Medulla oblongata (tissue), 1 donor: ENCODE results near the gene CEMIP.

ENCODE experiments used
- DNase-seq: peaks from one replicate; pipeline ENCODE4 v3.0.0-alpha.2; 2015; ENCODE audit errors: extremely low spot score

The CEMIP gene

DNA sequence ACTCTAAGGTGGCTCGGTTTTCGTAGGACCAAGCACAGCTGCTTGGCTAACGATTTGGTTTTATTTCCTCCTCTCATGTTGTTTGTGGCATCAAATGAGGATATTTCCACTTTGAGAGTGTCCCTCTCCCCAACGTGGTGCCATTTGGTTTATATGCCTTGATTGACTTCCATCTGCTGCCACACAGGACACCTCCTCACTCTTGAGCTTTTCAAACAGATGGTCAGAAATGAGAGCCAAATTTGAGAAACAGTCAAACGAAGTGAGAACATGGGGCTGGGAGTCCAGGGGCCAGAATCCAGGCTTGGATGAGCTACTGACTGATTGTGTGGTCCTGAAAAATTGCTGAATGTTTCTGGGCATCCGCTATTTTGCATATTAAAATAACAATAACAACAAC lies 43.5 kb downstream of the CEMIP start:
- DNase-seq = no peak

DNA sequence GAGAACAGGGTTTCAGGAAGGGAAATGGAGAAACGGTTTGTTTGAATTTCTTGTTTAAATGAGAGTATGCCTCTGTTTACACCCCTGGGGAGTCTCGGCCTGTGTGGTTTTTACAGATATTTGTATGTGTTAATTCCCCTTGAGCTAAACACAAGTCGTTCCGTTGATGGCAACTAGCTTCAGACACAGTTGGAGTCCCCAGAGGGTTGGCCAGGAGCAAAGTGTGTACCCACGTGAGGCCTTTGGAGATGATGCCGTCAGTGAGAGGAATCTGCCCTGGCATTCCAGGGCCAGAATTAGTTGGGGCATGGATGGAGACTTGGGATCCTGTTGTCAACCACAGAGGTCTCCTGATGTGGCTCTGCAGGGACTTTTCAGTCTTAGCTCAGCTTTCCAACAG lies 44.0 kb downstream of the CEMIP start:
- DNase-seq = no peak

DNA sequence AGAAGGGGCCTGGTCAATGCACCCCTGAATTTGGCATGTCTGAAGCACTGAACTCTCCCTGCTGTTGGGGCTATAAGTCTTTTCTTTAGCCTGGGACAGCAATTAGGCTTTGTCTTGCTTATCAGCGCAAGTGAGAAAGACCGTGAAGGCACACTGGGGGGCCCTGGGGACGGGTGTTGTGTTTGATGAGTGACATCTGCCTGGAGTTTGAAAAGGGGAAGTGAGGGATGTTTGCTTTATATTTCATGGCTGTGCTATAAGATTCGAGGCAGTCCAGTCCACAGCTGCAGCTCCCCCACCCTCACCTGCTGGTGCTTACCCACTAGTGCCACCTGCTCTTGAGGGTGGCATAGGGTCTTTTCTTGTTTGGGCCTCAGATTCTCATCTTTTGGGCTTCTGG lies 44.8 kb downstream of the CEMIP start:
- no peak for DNase-seq

DNA sequence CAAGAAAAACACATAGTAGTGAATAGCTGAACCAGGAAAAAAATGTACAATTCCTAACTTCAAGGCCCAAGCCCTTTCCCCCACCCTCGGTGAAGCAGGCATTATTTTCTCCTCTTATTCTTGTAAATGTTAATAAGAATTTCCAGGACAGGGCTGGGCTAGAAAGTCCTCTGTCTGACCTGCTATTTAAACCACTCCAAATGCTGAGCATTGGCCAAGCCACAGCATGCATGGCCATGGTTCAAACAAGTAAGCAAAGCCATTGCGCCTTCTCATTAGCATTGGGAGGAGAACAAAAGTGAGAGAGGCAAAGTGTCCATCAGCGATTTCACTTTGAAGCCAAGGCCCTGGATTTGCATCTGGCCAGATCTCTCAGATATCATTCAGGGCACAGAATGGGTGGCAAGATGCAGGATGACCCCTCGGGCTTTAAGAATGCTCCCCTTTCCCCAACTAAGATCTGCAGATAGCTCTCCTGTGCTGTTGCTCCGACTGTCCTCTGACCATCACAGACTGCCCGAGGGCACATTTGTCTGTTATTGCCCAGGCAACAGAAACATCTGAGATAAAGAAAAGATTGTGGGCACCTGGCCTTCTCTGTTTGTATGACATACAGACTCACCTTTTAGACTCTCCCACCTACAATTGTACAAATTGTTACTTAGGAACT lies 46.3 kb downstream of the CEMIP start:
- peak; percentile 37 for DNase-seq

DNA sequence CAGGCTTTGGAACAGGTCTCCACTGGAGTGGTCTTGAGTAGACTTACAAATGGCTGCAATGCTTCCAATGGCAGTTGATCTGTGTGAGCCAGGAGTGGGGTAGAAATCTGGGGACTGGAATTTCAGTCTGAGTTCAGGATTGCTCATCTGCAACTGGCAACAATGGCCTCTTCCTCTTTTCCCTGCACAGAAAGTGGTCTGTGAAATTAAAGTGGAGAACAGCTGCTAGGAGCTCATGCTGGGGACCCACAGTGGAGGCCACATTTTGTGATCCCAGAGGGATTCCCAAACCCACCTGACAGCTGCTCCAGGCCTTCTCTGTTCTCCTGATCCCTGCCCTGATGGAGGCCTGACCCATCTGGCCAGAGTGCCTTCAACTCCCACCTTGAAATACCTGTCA lies 49.6 kb downstream of the CEMIP start:
- no peak for DNase-seq

DNA sequence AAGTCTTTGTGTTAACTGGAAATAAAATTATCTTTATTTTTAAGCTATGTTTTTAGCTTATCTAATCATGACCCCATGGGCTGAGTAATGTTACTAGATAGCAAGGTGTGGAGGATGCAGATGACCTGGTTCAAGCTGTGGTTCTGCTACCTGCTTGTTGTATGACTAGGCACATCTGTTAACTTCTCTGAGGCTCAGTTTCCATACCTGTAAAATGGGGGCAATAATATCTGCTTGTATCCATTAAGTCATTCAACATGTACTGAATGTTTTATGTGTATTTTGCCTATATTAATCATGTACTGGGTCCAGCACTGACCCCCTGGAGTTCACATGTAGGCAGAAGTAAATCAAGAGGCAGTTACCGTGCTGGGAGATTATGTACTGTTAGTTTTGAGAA lies 51.5 kb downstream of the CEMIP start:
- no peak for DNase-seq

DNA sequence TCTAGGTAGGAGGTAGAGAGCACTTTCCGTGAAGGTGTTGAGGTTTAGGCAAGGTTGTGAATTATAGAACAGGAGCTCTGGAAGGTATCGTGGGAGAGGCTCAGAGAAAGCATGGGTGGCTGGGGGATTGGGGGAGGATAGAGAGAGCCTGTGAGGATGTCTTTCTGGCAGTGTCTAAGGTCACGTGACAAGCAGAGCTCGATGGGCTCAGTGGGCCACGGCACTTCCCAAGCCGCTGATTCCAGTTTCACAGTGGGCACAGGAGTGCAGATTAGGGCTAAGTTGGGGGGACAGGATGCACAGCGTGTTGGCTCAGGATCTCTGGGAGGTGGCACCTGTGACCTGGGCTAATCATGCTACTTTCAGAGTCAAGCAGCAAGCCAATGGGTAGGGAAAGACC lies 52.0 kb downstream of the CEMIP start:
- no peak for DNase-seq

DNA sequence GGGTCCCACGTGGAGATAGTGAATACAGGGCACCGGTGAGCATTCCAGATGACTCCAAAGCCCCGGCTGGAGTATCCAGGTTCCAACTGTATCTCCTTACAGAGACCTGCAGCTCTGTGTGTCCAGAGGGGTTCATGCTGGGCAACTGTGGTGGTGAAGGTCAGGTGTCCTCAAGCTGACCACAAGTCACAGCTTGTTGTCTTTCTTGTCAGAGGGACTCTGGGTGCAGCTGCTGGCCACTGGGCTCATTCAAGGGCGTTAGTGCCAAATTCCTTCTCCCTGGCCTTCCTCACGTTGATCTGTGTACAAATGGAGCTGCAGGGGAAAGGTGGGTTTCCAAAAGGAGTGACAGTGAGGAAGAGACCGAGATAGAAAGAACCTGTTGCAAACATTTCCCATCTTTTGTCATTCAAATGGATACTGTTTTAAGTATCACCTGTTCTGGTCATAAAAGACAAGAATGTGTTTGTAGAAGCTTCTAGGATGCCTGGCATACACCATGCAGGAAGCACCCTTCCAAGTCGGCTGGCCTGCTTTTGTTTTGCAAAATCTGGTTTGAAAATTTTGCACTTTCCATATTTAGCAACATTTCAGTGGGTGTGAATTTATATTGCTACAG lies 52.5 kb downstream of the CEMIP start:
- DNase-seq = no peak

DNA sequence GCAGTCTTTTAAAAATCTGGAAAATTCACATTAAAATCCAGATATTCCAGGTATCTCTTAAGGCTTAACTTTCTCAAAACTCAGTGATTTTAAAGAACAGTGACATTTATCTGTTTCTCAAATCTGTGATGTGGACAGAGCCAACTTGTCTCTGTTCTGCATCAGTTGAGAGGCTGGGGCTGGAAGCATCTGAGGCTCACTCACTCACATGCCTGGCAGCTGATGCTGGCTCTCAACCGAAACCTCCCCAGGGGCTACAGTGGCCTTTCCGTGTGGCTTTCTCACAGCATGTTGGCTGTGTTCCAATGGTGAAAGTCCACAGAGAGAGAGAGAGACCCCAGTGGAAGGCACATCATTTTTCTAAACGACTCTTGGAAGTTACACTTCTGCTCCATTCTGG lies 53.5 kb downstream of the CEMIP start:
- DNase-seq = no peak

DNA sequence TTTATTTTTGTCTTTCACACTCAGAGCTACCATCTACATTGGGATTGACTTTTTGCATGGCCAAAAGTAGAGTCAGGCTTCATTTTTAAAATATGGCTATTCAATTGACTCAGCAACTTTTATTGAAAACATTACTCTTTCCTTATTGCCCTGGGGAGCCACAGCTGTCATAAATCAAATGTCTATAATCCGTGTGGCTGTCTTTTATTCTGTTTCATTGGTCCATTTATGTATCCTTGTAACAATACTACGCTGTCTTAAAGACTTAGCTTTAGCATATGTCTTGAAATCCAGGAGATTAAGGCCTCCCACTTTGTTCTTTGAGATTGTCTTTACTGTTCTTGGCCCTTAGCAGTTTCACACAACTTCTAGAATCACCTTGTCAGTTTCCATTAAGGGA lies 55.2 kb downstream of the CEMIP start:
- no peak for DNase-seq

DNA sequence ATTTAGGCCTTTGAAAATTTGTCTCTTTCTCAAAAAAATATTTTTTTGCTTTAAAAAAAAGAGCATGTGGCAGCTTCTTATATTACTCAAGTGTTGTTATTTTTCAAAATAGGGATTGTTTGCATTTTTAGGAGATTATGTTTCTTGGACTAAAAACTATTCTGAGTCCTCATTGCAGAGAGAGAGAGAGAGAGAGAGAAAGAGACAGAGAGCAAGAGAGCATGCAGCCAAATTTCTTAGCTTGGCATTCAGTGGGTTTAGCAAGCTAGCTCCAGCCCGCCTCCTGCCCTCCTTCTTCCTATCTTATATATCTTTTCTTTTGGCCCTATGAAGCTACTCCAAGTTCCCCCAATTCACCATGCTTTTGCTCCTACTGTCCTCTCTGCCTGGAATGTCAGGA lies 55.7 kb downstream of the CEMIP start:
- DNase-seq = no peak

DNA sequence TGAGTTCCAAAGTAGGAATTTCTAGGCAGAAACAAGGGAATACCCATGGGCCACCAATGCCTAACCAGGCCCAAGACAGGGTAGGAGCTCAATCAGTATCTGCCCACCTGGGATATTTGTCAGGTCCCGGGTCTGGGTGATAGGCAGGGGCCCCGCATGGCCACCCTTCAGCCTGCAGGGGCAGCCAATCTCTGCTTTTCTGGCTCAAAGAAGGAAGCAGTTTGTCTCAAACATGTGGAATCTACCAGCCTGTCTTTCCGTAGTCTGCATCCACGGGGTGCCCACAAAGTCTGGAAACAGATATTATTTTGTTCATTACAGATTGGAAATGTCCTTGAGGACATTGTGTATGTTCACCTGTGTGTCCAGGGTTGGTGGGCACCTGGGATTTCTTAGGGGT lies 56.2 kb downstream of the CEMIP start:
- DNase-seq = no peak

DNA sequence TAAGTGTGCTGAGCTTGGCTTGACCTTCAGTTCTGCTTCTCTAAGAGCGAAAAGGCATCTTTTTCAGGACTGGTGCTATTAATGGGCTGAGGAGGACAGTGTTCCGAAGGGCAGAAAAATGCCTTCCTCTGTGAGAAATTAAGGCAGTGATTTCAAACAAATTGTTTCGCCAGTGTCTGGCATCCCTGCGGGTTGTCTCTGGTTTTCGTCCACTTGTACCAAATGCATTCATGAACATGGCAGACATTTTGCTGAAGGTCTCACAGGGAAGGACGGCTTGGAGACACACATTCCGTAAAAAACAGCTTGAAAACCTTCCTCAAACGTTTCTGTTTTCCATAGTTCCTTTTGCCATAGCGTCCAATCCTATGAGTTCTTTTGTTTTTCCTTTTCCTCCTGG lies 57.1 kb downstream of the CEMIP start:
- DNase-seq = no peak

DNA sequence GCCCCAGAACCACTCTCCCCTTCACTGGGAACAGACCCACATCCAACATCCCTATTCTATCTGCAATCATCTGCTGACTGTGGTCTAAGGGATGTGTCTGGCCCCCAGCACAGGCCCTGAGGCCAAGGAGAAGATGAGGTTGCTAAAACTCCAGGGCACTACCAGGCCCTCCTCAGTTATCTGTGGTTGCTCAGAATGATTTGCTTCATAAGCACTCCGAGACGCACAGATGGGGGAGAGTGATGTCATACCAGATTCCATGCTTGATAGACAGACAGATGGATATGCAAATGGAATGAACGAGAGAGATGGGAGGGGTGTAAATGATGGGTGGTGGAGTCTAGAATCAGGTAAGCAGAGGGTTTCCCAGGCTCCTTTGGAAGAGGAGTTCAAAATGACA lies 57.8 kb downstream of the CEMIP start:
- DNase-seq = no peak

DNA sequence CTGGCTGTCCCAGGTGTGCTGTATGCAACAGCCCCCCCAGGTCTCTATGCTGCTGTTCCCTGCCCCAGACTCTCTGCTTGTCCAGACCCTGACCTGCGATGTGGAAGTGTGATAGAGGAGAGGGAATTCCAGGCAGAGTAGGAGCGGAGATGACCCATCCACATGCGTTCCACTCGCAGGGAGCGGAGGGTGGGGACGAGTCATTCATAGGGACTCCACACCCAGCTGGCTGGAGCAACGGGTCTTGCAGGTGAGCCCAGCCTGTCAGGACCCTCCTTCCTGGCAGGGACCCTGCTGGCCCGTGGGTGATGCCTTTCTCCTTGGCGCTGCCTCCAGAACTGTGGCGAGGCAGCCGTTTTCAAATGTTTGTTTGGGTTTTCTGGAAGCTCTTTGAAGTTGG lies 58.8 kb downstream of the CEMIP start:
- no peak for DNase-seq

DNA sequence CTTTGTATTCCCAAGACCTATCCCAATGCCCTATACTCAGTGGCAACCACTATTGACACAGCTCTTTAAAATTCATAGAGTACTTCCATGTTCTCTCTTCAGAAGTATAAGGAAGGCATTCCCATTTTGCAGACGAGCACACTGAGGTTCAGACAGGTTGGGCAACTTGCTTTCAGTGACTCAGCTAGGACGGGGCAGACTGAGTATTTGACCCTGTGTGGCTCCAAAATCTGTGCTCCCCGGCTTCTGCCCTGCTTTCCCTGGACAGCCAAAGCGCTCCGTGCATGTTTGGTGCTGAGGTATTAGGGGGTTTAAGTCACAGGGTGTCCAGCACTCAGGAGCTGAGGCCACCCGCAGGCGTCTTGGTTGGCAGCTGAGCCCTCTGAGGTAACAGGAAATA lies 59.5 kb downstream of the CEMIP start:
- no peak for DNase-seq

DNA sequence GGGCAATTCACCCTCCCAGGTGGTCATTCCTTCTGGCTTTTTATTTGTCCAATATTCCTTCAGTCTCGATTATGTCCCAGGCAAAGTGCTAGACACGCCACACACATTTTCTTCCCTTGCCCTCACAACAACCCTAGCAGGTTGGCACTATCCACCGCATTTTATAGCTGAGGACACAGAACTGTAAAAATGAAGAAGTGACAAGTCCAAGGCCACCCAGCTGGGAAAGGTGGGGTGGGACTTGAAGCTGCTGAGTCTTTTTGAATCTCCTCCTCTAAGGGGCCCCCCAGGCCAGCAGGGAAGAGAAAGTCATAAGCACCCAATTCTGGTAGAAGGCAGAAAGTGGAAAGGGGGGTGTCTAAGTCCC lies 60.6 kb downstream of the CEMIP start:
- no peak for DNase-seq

DNA sequence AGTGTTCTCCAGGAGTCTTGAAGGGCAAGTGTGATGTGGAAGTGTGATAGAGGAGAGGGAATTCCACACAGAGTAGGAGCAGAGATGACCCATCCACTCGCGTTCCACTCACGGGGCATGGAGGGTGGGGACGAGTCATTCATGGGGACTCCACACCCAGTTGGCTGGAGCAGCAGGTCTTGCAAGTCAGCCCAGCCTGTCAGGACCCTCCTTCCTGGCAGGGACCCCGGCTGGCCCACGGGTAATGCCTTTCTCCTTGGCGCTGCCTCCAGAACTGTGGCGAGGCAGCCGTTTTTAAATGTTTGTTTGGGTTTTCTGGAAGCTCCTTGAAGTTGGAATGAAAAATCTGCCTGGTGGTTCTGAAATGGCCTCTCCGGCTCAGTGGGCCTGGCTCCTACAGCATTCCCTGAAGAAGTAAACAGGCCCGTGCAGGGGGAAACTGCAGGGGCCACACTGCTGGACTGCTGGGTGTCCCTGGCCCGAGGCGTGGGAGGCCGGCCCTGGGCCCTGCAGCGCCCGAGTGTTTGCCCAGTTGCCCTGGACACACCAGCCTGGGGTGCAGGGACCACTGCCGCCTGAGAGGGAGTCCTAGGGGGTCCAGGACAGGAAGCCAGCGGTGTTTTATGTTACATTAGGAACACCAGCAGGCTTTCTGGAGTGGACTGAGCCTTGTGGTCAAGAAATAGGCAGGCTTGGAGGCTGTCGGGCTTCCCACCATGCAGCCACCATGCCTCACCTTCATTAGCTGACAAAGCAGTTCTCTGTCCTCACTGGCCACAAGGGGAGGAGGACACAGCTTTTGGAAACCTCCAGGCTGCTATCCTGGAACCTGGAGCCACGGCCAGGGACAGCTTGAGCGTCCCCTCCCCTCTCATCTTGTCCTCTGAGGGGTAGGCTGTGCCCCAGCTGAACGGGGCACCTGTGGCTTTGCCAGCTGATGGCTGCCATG lies 61.3 kb downstream of the CEMIP start:
- peak; percentile 24 for DNase-seq

DNA sequence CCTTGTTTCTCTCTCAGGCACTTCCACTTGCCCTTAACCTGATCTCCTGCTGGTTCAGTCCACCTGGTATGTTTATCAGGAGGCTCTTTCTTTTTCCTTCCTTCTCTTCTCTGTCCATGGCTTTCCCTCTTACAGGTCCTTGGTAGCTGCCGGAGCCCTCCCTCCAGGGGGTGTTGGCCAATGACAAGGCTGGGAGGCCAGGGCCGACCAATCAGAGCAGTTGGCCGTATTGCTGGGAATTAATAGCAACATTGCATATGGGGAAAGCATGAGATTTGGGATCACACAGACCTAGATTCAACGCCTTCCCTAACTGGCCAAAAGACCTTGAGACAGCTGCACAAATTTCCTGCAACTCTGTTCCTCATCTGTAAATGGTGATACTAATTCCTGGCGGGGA lies 62.4 kb downstream of the CEMIP start:
- DNase-seq = no peak

DNA sequence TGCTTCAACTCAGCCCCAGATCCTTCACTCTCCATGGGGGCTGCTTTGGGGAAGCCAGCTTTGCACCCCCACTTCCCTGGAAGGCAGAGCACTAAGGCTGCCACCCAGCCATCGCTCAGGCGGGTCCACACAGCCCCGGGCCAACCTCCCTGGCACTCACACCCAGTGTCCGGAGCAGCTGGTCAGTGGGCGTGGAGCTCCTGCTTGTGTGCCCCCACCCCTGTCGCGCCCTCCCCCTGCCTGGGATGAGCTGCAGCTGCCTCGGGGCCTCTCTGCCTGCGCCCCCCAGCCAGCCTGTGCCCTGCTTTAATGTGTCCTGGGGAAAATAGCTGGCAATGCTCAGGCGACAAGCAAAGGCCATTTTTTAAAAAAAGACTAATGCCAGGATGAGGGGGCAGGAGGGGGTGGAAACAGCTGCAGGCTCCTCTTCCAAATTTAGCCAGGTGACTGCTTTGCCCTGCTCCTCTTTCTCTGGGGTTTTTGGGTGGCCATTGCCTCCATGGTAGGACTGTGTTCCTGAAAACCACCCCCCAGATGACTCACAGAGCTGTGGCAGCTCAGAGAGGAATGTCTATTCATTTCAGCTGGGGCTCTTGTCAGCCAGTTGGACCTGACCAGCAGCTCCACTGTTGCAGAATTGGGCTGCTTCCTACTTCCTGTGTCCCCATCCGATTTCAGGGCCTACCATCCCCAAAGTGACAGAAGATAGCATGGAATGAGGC lies 65.0 kb downstream of the CEMIP start:
- DNase-seq = no peak

DNA sequence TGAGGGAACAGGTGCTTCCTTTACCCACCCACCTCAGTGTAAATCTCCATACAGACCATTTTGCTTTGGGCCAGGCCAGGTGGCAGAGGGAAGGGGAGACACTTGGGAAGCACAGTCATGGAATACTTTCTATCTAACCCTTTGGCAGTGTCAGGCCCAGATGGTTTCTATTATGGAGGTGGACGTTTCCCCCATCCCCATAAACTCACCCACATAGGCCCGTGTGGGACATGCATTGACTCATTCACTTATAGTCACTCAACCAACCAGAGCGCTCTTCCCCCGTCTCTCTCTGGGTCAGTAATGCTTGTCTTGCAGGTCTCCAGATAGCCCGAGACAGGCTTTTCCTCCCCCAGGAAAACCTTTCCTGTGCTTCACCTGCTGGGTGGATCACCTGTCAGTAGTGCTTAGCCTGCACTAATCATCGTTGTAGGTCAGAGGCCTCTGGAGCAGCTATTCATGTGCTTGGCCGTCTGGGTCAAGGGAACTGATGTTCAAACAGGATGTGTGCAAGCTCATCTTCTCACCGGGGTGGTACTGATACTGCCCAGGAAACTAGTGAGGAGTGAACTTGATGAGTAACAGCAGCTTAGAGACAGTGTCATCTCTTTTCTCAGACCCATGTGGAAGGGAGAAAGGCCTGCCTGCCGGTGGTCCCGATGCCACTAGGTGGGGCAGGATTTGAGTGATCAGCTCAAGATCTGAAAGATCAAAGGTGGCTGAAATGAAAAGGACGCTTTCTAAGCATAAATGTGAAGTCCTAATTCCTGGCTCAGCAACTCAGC lies 67.1 kb downstream of the CEMIP start:
- no peak for DNase-seq

DNA sequence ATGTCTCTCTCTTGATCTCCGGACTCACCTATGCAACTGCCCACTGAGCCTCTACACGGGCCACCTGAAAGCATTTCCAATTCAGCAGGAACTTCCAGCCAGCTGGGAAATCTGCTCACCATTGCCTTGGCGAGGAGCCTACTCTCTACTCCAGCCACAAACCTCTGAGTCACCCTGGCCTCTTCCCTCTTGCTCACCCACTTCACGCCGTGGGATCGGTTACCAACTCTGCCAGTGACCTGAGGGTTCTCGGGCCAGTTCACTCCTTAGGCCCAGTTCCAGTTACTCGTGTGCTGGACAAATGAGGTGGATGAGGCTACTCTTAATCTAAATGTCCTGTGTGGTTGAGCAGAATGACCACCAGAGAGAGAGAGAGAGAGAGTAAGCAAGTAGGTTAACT lies 70.1 kb downstream of the CEMIP start:
- DNase-seq = no peak
